ENCODE data around the gene FSTL4.
"Not testable (repeated sequence)": the region's sequence is repeated elsewhere in the genome, so short reads cannot be mapped to it uniquely, and the experiment has no call there.

FSTL4 gene

GRCh38 chr5:133552925-133553525, 59.3 kb downstream of the FSTL4 start:
- DNase-seq (ENCODE audit: low read depth), result no peak

GRCh38 chr5:133546500-133546899, 65.8 kb downstream of the FSTL4 start:
- DNase-seq (ENCODE audit: low read depth), result no peak

- no peak for DNase-seq (ENCODE audit: low read depth)
Observed at GRCh38 chr5:133544346-133544745, 68.0 kb downstream of the FSTL4 start.

GRCh38 chr5:133539818-133540217, 72.5 kb downstream of the FSTL4 start:
- DNase-seq (ENCODE audit: low read depth), result no peak

GRCh38 chr5:133538718-133539117, 73.6 kb downstream of the FSTL4 start:
- no peak for DNase-seq (ENCODE audit: low read depth)

GRCh38 chr5:133535241-133535929, 77.0 kb downstream of the FSTL4 start:
- not testable (repeated sequence) for DNase-seq (ENCODE audit: low read depth)

- DNase-seq (ENCODE audit: low read depth), result no peak
Observed at GRCh38 chr5:133534566-133534965, 77.8 kb downstream of the FSTL4 start.

GRCh38 chr5:133533541-133533940, 78.8 kb downstream of the FSTL4 start:
- no peak for DNase-seq (ENCODE audit: low read depth)

- peak; percentile 25 for DNase-seq (ENCODE audit: low read depth)
Observed at GRCh38 chr5:133531594-133531993, 80.7 kb downstream of the FSTL4 start.

GRCh38 chr5:133531178-133531577, 81.2 kb downstream of the FSTL4 start:
- DNase-seq (ENCODE audit: low read depth), result no peak

GRCh38 chr5:133530270-133530669, 82.1 kb downstream of the FSTL4 start:
- no peak for DNase-seq (ENCODE audit: low read depth)

GRCh38 chr5:133528841-133529240, 83.5 kb downstream of the FSTL4 start:
- DNase-seq (ENCODE audit: low read depth), result no peak

GRCh38 chr5:133527311-133527710, 85.0 kb downstream of the FSTL4 start:
- peak; percentile 17 for DNase-seq (ENCODE audit: low read depth)

- DNase-seq (ENCODE audit: low read depth), result no peak
Observed at GRCh38 chr5:133526368-133526767, 86.0 kb downstream of the FSTL4 start.

- DNase-seq (ENCODE audit: low read depth), result no peak
Observed at GRCh38 chr5:133525126-133525525, 87.2 kb downstream of the FSTL4 start.

- DNase-seq (ENCODE audit: low read depth), result no peak
Observed at GRCh38 chr5:133524666-133525065, 87.7 kb downstream of the FSTL4 start.

- no peak for DNase-seq (ENCODE audit: low read depth)
Observed at GRCh38 chr5:133523961-133524586, 88.3 kb downstream of the FSTL4 start.

- DNase-seq (ENCODE audit: low read depth), result no peak
Observed at GRCh38 chr5:133523013-133523658, 89.2 kb downstream of the FSTL4 start.

- DNase-seq (ENCODE audit: low read depth), result no peak
Observed at GRCh38 chr5:133521801-133522200, 90.5 kb downstream of the FSTL4 start.

- DNase-seq (ENCODE audit: low read depth), result no peak
Observed at GRCh38 chr5:133520991-133521706, 91.2 kb downstream of the FSTL4 start.

- no peak for DNase-seq (ENCODE audit: low read depth)
Observed at GRCh38 chr5:133520062-133520461, 92.3 kb downstream of the FSTL4 start.

- DNase-seq (ENCODE audit: low read depth), result no peak
Observed at GRCh38 chr5:133519191-133519590, 93.2 kb downstream of the FSTL4 start.
